ENCODE measurements around the gene HRH1.

DNA sequence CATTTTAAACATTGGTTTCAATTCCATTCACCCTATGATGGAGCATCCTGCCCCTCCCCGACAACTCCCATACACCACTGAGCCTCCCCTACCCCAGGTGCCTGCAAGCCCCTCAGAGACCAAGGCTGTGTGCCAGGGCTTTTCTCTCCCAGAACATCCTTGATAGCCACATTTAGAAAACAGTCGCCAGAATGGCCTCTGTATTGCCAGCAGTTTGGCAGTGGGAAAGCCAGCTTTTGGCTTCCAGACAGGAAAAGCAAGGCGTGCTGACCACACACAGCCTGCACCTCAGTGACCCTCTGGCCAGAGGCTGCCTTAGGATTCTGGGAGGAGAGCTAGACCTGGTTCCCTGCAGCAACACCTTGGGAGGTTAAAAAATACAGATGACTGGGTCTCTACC is 18.2 kb upstream of the HRH1 start:
- TF ChIP-seq, protein P1, sequence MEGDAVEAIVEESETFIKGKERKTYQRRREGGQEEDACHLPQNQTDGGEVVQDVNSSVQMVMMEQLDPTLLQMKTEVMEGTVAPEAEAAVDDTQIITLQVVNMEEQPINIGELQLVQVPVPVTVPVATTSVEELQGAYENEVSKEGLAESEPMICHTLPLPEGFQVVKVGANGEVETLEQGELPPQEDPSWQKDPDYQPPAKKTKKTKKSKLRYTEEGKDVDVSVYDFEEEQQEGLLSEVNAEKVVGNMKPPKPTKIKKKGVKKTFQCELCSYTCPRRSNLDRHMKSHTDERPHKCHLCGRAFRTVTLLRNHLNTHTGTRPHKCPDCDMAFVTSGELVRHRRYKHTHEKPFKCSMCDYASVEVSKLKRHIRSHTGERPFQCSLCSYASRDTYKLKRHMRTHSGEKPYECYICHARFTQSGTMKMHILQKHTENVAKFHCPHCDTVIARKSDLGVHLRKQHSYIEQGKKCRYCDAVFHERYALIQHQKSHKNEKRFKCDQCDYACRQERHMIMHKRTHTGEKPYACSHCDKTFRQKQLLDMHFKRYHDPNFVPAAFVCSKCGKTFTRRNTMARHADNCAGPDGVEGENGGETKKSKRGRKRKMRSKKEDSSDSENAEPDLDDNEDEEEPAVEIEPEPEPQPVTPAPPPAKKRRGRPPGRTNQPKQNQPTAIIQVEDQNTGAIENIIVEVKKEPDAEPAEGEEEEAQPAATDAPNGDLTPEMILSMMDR (IDR thresholded peaks at IDR 0.05 in 4 of 5, conservative IDR thresholded peaks at IDR 0.05 in 1 of 5): no peak
- TF ChIP-seq POLR2A (IDR thresholded peaks at IDR 0.05): no peak
